Heart left ventricle (tissue), 13 donors: ENCODE data around the gene CCBE1.

Source experiments
- POLR2A ChIP-seq, 2 donors: fragments of 450-650 bp; IDR thresholded peaks; one replicate each; pipeline ENCODE4 v1.6.1; 2017; ENCODE audit warnings: antibody characterized with exemption in 2 of 2, mild to moderate bottlenecking in 2 of 2, moderate library complexity in 2 of 2
- TF ChIP-seq, protein P1 (sequence below), 12 donors: fragments of 200-600 bp; sonication (generic) in 4 of 12; IDR thresholded peaks; one replicate each; pipeline versions ENCODE4 v1.5.0 to v1.8.0; 2018 to 2022; ENCODE audit warnings: antibody characterized with exemption in 12 of 12, mild to moderate bottlenecking in 5 of 12
- donor health status: ischemic (EF 13 %, LVEDD 7.1; RV severe dilation, severe dysfunction).
- donor health status: DM: no; HTN: yes; CAD: no.
- donor health status: DM: no; HTN: no; CAD: no.
- donor health status: ischemic (EF 25% LVEDD 6.9; RV normal size, moderate dysfunction).
- donor health status: ischemic (EF 25% LVEDD 5.7; RV mildly dilated, moderate dysfunction).
- donor health status: ischemic (EF 35%, LVEDD 5.7; RV mildly dilated, moderate dysfunction).
- donor health status: nonischemic (EF 11% LVEDD 7.7; RV severe dilation, severe dysfunction).
- donor health status: DM: yes; HTN: yes; CAD: no.
- donor health status: PGD.
- donor health status: ischemic (EF 29% LVEDD 5.4; RV normal size, mild dysfunction).
- donor health status: nonischemic (EF 23%, LVEDD 6.1; RV moderate dilation, normal function).

DNA sequence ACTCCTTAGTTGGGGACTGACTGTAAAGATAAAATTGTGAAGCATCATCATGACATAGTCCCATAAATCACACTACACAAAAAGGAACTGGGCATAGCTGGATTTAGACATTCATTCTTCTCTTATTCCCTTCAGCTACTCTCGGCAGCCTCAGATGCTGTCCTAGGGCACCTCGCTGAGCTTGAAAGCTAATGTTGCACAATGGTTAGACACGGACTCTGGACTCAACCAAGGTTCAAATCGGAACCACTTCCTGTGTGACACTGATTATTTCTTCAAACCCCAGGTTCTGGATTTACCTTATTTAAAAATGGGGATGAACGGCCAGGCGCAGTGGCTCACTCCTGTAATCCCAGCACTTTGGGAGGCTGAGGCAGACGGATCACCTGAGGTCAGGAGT is 89.8 kb downstream of the CCBE1 start:
- TF ChIP-seq, protein P1, sequence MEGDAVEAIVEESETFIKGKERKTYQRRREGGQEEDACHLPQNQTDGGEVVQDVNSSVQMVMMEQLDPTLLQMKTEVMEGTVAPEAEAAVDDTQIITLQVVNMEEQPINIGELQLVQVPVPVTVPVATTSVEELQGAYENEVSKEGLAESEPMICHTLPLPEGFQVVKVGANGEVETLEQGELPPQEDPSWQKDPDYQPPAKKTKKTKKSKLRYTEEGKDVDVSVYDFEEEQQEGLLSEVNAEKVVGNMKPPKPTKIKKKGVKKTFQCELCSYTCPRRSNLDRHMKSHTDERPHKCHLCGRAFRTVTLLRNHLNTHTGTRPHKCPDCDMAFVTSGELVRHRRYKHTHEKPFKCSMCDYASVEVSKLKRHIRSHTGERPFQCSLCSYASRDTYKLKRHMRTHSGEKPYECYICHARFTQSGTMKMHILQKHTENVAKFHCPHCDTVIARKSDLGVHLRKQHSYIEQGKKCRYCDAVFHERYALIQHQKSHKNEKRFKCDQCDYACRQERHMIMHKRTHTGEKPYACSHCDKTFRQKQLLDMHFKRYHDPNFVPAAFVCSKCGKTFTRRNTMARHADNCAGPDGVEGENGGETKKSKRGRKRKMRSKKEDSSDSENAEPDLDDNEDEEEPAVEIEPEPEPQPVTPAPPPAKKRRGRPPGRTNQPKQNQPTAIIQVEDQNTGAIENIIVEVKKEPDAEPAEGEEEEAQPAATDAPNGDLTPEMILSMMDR (IDR thresholded peaks at IDR 0.05), result no peak
- no peak for TF ChIP-seq POLR2A (IDR thresholded peaks at IDR 0.05)
